NCI-H2107 (cell line): Measurements from ENCODE around the gene LCN6.
"Not testable (repeated sequence)": the region's sequence is repeated elsewhere in the genome, so short reads cannot be mapped to it uniquely, and the experiment has no call there.

ENCODE experiments used
- DNase-seq: peaks from one replicate; lab custom pipeline; 2025; lab: John Stamatoyannopoulos, UW

LCN6 gene

GRCh38 chr9:136759436-136760325, 11.4 kb upstream of the LCN6 start:
- DNase-seq: no peak

DNA sequence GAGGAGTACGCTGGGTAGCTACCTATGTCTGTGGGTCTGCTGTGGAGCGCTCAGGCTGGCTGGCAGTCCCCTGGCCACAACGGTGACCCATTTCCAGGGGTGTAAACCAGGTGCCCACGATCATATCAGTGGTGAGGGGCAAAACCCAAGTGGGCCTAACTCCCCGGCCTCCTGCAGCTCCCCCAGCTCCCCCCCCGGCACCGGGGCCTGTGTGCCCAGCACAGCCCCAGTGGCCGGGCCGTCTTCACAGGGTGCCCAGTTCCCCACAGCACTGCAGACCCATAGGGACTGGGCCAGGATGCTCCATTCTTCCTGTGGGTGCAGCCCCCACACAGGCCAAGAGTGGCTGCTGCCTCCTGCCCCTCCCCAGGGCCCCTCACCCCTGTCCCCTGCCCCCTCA, 10.7 kb upstream of the LCN6 start:
- no peak for DNase-seq

GRCh38 chr9:136757751-136758140, 9.4 kb upstream of the LCN6 start:
- DNase-seq: no peak

DNA sequence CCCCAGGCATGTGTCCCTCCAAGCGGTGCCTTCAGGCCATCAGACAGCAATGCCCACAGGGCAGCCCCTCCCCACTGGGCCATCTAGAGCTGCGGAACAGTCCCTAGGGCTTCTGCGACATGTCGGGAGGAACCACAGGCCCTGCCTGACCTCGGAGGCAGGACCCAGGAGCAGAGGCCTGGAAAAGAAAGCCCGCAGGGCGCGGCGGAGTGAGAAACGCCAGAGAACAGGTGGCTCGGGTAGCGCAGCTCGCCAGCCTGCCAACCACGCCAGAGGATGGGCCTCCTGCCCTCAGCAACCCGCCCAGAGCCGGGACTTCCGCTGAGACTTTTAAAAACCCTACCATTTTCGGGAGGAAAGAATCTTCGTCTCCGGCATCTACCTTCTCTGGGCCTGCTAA, 9.0 kb upstream of the LCN6 start:
- no peak for DNase-seq

DNA sequence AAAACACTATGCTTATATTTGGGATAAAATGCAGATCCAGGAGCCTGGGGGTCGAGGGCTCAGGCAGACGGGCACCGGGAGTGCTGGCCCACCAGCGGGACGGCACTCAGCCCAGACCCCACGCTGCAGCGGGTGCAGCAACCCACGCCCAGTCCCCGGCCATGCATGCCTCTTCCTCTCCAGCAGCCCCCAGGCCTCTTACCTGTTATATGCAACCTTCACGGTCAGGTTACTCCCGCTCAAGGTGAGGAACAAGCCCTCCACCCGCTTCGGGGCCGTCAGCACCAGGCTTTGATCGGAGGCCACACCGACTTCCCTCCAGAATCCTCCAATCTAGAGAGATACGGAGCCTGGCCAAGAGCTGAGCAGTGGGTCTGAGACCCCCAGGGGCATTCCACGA, 8.5 kb upstream of the LCN6 start:
- DNase-seq: no peak

- no peak for DNase-seq
These were observed 7.8 kb upstream of the LCN6 start for GRCh38 chr9:136756134-136756438.

GRCh38 chr9:136755302-136756133, 7.2 kb upstream of the LCN6 start:
- DNase-seq: not testable (repeated sequence)

- DNase-seq: no peak
These were observed 6.4 kb upstream of the LCN6 start for GRCh38 chr9:136754626-136755301.

DNA sequence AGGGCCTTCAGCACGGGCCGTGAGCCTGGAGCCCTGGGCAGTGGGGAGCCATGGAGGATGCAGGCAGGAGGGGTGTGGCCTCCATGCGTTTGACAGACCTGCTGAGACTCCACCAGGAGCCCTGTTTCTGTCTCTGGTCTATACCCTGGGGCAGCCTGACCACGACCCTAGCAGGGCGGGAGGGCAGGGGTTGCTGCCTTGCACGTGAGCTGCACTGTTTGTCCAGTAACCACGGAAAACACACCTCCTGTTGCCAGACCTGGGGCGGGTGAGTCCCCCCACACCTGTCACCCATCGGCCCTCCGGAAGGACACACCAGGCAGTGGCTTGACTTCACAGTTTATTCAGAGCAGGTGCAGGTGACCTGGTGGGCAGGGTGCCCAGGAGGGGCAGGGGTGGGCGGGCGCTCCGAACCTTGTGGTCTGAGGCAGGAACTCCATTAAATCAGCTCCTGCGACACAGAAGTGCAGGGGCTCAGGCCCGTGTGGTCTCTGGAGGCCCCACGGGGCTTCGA, 5.8 kb upstream of the LCN6 start:
- DNase-seq: no peak

DNA sequence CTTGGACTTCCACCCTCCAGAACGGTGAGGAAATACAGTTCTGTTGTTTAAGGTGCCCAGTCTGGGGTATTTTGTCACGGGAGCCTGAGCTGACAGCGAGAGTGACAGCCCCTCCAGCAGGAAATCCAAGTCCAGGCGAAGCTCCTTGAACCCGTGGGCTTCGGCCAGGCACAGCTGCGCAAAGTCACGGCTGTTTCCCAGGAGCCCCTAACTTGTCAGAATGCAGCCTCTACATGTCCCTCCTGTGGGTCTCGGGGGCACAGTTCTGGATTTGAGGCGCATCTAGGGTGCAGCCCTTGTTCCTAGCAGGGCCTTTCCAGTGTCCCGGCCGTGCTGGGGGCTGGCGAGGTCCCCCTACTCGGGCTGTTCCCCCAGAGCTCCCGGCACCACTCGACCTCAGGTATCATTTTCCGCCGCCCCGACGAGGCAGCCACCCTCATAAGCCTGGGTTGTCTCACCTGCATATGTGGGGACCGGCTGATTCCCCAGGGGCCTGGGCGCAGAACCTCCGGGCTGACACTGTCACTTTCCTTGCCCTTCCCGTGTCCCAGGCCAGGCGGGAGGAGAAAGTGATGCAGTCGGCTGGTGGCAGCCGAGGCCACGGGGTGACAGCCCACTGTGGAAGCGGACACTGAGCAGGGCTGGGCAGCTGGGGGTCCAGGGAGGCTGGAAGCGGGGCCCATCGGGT, 5.2 kb upstream of the LCN6 start:
- DNase-seq: no peak

DNA sequence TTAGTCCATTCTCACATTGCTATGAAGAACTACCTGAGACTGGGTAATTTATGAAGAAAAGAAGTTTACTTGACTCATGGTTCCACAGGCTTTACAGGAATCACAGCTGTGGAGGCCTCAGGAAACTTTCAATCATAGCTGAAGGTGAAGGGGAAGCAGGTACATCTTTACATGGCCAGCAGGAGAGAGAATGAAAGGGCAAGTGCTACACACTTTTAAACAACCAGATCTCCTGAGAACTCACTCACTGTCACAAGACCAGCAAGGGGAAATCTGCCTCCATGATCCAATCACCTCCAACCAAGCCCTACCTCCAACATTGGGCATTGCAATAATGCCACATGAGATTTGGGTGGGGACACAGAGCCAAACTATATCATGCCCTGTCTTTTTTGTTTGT, 3.5 kb upstream of the LCN6 start:
- DNase-seq: no peak

- DNase-seq: no peak
These were observed 2.9 kb upstream of the LCN6 start for GRCh38 chr9:136751244-136751643.

GRCh38 chr9:136750526-136750925, 2.2 kb upstream of the LCN6 start:
- no peak for DNase-seq

DNA sequence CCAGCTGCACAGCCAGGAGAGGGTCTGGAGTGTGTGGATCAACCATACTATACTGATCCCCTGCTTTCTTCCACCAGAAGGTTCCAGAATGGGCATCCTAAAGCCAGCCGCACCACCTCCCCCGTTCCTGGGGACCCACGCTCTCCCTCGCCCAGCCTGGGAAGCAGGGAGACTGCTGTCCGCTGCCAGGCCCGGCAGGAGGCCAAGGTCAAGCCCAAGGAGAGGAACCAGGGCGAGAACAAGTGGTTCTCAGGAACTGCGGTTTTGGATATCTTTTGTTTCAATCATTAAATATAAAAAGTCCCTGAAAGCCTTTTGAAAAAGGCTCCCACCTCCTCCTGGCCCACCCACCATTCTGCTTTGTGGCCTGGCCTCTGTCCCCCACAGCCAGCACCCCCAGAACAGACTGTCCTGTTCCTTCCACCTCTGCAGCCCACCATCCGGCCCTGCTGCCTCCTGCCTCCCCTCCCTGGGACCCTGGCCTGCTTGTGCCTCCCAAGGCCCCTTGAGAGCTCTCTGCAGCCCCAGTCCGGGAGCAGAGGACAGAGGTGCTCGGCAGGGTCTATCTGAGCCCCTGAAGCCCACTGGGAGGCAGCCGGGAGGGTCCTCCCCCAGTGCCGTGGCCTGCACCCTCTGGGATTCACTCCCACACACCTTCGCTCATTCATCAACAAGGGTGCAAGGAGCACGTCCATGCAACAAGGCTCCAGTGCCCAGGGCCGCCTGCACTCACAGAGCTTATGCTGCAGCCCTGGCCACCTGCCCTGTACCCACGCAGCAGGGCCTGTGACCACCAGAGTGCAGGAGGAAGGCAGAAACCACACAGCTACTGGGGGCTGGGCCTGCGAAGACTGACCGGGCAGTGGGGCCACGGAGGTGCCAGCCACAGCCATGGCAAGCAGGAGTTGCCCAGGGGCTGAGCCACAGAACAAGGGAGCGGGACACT, 614 bp upstream of the LCN6 start:
- DNase-seq: no peak

DNA sequence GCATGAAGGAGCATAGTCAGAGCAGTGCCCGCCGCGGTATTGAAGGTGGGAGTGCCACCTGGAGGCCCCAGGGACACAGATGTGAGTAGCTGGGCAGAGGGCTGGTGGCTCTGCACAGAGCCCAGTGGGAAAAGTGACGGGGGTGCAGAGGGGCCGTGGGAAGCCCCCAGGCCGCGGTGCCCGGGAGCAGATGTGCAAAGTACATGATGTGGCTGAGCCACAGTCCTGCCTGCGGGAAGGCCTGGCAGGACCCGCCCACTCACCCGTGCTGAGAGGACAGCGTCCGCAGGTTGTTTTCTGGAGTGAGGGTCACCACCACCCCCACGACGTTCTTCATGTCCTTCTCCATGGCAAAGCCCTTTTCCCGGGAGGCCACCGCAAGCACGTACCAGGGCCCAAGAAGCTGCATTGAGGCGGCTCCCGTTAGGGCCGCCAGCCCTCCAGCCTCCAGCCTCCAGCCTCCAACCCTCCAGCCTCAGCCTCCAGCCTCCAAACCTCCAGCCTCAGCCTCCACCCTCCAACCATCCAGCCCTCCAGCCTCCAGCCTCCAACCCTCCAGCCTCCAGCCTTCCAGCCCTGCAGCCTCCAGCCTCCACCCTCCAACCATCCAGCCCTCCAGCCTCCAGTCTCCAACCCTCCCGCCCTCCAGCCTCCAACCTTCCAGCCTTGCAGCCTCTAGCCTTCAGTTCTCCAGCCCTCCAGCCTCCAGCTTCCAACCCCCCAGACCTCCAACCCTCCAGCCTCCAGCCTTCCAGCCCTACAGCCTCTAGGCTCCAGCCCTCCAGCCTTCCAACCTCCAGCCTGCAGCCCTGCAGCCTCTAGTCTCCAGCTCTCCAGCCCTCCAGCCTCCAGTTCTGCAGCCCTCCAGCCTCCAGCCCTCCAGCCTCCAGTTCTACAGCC, 914 bp downstream of the LCN6 start:
- DNase-seq: no peak

- DNase-seq: no peak
These were observed 1.7 kb downstream of the LCN6 start for GRCh38 chr9:136746621-136747020.

DNA sequence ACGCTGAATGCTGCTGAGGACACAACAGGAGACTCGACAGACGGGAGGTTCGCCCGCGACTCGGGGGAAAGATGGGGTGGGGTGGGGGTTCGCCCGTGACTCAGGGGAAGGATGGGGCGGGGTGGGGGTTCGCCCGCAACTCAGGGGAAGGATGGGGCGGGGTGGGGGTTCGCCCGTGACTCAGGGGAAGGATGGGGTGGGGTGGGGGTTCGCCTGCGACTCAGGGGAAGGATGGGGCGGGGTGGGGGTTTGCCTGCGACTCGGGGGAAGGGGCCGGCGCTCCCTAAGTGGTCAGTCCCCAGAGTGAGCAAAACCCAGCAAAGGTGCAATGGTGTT, 2.2 kb downstream of the LCN6 start:
- no peak for DNase-seq

GRCh38 chr9:136745389-136746154, 2.8 kb downstream of the LCN6 start:
- no peak for DNase-seq

DNA sequence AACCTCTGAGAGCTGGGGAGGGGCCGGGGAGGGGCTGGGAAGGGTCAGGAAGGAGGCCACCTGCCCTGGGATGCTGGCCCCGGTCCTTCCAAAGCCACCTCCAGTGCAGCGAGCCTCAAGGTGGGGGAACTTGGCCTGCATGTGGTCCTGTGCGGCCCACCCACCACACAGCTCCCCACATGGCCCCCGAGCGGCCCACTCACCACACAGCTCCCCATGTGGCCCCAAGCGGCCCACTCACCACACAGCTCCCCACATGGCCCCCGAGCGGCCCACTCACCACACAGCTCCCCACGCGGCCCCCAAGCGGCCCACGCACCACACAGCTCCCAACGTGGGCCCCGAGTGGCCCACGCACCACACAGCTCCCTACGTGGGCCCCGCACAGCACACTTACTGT, 3.6 kb downstream of the LCN6 start:
- DNase-seq: no peak
